Fibroblast of mammary gland (primary cell): ENCODE measurements around the gene SDF2L1.

ENCODE experiments used
- DNase-seq: peaks from one replicate; pipeline ENCODE4 v3.0.0-alpha.2; 2010; ENCODE audit warnings: low read depth
- H3K4me3 ChIP-seq: 2 replicates; pipeline ENCODE4 v1.5.1; 2011; ENCODE audit warnings: low read depth, mild to moderate bottlenecking, low read length, moderate library complexity; ENCODE audit not compliant: control insufficient read depth
- CTCF ChIP-seq: conservative IDR thresholded peaks from 2 replicates; pipeline ENCODE4 v1.5.1; 2011; ENCODE audit warnings: low read depth, low read length, inconsistent platforms; ENCODE audit not compliant: control insufficient read depth, insufficient read depth

Gene SDF2L1

GRCh38 chr22:21663738-21664137, 21.6 kb downstream of the SDF2L1 start:
- no peak for TF ChIP-seq CTCF
- DNase-seq = no peak
- H3K4me3 ChIP-seq = no peak overlapping the region

- peak overlapping the region; percentile 89 for H3K4me3 ChIP-seq
- no peak for TF ChIP-seq CTCF
- no peak for DNase-seq
Measured at GRCh38 chr22:21665047-21665851, 23.1 kb downstream of the SDF2L1 start.

GRCh38 chr22:21666786-21667185, 24.7 kb downstream of the SDF2L1 start:
- TF ChIP-seq CTCF = no peak
- peak overlapping the region; percentile 89 for H3K4me3 ChIP-seq
- no peak for DNase-seq

- TF ChIP-seq CTCF = no peak
Measured at GRCh38 chr22:21669026-21669425, 26.9 kb downstream of the SDF2L1 start.

GRCh38 chr22:21672107-21672629, 30.1 kb downstream of the SDF2L1 start:
- no peak for DNase-seq
- TF ChIP-seq CTCF = no peak

More at GRCh38 chr22:21669026-21669425, 26.9 kb downstream of the SDF2L1 start:
- no peak overlapping the region for H3K4me3 ChIP-seq
- DNase-seq = no peak

GRCh38 chr22:21673534-21674321, 31.6 kb downstream of the SDF2L1 start:
- no peak for TF ChIP-seq CTCF
- no peak for DNase-seq
- no peak overlapping the region for H3K4me3 ChIP-seq

More at GRCh38 chr22:21672107-21672629, 30.1 kb downstream of the SDF2L1 start:
- no peak overlapping the region for H3K4me3 ChIP-seq
